NCI-H1092 treated with DMSO at 0.1 percent for 48 hours (cell line): ENCODE results near the gene HPS1.

ENCODE experiments used
- DNase-seq: peaks from one replicate; lab custom pipeline; 2025; lab: John Stamatoyannopoulos, UW

Gene HPS1

DNA sequence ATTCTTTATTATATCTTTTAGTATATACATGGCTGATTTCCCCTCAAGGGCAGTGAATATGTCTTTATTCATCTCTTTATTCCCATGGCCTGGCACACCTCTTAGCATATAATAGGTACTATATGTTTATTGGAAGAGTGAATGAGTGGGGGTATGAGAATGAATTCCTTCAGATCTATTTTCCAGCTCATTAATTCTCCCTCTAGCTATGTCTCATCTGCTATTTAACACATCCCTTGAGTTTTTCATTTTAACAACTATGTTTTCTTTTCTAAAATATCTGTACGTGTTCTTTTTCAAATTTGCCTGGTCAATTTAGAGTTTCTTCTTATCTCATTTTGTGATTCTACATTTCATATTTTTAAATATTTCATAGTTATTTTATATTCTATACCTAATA, 14.4 kb downstream of the HPS1 start:
- DNase-seq: no peak

- no peak for DNase-seq
Measured at GRCh38 chr10:98431016-98431415, 15.7 kb downstream of the HPS1 start.

DNA sequence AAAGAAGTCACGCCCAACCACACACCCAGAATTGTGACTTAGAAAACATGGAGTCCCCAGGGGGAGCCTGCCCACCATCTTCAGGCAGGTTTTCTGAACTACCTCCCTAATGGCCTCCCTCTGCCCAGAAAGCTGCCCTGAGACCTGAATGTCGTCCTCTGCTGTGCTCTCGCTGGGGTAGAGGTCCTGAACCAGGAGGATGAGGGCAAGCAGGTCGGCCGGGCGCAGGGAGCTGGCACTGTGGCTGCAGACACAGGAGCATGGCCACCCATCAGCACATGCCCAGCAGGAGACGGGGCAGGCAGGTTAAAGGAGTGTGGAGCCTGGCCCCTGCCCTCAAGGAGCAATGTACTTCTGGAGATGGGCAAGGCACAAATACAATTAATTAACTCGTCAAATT, 16.3 kb downstream of the HPS1 start:
- no peak for DNase-seq

DNA sequence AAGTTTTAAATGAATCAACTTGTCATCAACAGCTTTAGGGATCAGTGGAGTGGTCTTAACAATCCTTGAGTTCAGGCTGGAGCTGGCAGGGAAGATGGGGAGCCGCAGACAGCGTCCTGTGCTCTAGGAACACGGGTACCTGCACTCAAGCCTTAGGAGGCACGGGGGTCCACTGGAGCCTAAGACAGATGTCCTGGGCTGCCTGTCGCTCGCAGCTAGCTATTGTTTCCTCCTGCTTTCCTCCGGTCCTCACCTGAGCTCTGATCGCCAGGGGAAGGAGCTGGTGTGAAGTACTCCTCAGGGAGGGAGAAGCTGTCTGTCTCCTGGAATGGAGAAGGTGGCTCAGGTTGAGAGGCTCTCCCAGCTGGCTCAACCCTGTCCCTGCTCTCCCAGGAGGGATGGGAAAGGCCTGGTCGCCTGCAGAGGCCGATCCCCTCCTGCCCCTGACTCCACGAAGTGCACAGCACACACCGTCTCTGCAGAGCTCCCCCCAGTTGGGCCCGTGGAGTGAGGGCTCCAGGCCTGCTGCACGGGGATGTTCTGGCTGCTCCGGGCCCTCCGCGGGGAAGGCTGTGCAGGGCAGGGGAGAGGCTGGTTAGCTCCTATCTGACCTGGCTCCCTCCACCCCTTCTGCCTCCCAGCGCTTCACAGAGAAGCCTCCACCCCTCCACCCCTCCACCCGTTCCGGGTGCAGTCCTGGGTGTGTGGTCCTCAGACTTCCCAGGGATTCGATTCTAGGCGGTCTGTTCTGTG, 17.2 kb downstream of the HPS1 start:
- DNase-seq: no peak

- DNase-seq: no peak
Measured at GRCh38 chr10:98427011-98427515, 19.7 kb downstream of the HPS1 start.

- peak; percentile 2 for DNase-seq
Measured at GRCh38 chr10:98425511-98426352, 21.0 kb downstream of the HPS1 start.

GRCh38 chr10:98424295-98425254, 22.2 kb downstream of the HPS1 start:
- no peak for DNase-seq

- DNase-seq: no peak
Measured at GRCh38 chr10:98423691-98424120, 23.0 kb downstream of the HPS1 start.

DNA sequence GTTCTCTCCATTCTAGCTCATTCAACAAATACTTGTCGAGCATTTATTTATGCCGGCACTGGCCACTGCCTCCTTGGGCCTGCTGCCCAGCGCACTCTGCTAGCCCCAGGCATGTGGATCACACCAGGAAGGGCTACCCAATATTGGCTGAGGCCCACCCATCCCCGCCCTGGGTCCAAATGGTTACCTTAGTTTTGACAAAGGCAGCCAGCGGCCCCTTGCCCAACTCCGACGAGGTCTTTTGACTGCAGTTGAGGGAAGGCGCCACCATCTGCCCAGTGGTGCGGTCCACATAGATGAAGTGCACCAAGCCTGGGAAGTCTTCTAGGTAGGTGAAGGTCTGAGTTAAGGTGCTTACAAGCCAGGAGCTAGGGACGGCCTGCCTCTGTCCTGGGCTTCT, 24.6 kb downstream of the HPS1 start:
- DNase-seq: no peak

GRCh38 chr10:98420786-98421185, 25.9 kb downstream of the HPS1 start:
- no peak for DNase-seq

- DNase-seq: no peak
Measured at GRCh38 chr10:98419469-98420261, 27.1 kb downstream of the HPS1 start.

GRCh38 chr10:98418665-98419468, 27.9 kb downstream of the HPS1 start:
- DNase-seq: no peak

DNA sequence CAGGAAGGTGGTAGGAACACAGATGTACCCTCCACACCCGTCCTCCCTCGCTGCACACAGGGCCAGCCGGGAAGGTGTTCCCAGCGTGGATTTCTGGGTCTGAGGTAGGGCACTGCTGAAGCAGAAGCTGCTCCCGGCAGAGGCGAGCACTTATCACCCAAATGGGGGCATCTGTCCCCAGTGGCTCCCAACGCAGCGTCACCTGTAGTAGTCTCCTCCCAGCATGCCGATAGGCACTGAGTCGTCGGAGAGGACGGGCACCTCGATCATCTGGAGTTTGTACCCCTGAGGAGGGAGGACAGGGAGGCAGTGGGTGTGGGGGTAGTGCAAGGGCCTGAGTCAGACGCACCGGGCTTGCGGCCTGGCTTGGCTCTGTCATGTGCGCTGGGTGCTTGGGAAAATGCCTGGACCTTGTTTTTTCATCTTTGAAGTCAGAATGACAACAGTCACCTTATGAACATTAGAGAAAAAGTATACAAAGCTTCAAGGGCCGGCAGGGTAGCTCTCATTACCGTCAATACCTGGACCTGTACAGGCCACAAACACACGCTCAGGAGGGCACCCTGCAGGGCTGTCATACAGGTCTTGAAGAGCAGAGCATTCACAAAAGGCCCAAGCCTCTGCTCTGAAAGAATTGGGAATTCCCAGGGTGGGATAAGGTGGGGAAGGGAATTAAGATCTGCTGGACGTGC, 28.6 kb downstream of the HPS1 start:
- DNase-seq: no peak

GRCh38 chr10:98417481-98417959, 29.2 kb downstream of the HPS1 start:
- DNase-seq: no peak

DNA sequence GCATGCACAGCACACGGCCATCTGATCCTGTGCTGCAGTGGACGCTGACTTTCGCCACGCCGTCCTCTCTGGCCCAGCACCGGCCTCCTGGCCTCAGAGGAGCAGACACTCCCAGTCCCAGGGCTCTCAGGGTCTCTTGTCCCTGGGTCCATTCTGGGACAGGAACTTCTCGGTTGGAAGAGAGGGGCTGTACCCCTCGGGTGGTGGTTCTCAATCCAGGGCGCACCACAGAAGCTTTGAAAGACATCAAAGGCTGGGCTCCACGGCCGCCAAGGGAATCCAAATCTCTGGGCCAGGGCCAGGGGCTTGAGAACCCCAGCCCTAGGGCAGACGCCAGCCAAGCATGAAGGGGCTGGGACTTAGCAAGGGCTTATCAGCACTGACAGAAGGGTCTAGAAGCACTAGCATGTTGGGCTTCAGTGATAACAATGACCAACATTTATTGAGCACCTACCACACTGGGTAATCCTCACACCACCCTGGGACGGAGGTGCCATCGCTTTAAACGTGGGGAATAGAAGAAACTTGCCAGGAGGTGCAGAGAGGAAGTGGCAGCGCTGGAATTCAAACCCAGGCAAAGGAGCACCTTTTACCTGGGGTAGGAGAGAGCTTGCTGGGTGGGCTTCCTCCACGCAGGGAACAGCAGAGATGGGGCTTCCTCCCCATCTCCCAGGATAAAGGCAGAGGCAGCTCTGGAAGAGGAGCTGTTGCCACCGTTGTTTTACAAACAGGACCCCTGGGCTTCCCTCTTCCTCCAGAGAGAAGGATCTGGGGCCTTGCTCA, 29.9 kb downstream of the HPS1 start:
- no peak for DNase-seq

- DNase-seq: no peak
Measured at GRCh38 chr10:98415731-98416119, 31.0 kb downstream of the HPS1 start.

DNA sequence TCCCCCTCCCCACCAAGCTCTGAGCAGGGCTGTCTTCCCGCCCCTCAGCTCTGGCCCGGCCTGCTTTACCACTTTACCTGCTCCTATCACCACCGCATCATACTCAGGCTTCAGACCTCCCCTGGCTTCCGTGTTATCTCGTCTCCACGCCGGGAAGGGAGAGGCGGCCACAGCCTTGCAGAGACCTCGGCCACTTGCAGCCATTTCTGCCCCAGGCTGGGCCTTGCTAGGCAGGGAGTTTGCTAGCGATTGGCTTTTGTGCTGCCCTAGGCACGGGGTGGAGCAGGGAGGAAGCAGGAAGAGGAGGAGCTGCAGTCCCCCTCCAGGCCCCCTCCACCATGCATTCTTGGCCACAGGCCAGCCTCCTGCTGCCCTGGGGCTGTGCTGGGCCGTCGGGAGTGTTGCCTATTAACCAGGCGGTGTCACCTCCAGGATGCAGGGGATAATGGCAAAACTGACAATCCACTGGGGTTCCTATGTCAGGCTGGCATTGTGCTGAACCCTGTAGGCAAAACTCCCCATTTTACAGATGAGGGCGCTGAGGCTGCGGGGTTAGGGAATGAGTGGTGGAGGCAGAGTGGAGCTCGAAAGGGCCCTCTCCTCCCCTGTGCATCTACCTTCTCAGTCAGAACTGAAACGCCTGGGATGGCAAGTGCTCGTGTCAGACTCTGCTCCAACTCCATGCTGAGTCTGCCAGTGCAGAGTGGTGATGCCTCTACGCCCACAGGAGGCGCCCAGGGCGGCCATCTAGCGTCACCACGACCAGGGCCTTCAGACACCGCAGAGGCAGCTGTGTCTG, 31.6 kb downstream of the HPS1 start, which contains the start of gene PYROXD2:
PYROXD2 (minus strand) TSS at position 251 of the 799 bp plus-strand sequence; CDS start at position 204, 47 bp downstream.
- DNase-seq: peak; percentile 21

DNA sequence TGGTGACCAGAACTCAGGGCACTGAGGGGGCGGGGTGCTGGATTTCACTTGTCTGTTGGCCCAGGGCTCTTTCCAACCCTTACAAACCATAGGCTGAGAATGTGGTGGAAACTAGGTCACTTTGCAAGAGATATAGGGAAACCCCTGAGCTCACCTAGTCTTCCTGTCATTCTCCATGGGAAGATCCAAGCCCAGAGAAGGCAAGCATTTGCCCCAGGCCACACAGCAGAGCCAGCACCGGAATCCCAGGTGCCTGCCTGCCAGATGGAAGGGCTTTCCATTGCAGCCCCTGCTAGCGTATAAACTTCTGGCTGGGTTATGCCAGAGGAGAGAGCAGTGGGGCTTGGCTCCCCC, 32.2 kb downstream of the HPS1 start:
- DNase-seq: no peak
